Myocyte (in vitro differentiated cells): Measurements from ENCODE around the gene INPP5K. TPM values are rescaled to one million over a fixed set of nuclear protein-coding genes. Genes with fewer than 3 reads are reported as not detected.

ENCODE experiments used
- DNase-seq: peaks from one replicate; pipeline ENCODE4 v3.0.0-alpha.2; 2012; ENCODE audit warnings: low read depth
- total RNA-seq: library from RNA; depleted of rRNA; stranded (reverse); fragments of >200 nt; gene quantifications from 2 replicates; pipeline ENCODE4 v1.2.3, GENCODE V29; 2014

The INPP5K gene
- total RNA-seq, 1 donor from 2014 or later, result 47.2 TPM

DNA sequence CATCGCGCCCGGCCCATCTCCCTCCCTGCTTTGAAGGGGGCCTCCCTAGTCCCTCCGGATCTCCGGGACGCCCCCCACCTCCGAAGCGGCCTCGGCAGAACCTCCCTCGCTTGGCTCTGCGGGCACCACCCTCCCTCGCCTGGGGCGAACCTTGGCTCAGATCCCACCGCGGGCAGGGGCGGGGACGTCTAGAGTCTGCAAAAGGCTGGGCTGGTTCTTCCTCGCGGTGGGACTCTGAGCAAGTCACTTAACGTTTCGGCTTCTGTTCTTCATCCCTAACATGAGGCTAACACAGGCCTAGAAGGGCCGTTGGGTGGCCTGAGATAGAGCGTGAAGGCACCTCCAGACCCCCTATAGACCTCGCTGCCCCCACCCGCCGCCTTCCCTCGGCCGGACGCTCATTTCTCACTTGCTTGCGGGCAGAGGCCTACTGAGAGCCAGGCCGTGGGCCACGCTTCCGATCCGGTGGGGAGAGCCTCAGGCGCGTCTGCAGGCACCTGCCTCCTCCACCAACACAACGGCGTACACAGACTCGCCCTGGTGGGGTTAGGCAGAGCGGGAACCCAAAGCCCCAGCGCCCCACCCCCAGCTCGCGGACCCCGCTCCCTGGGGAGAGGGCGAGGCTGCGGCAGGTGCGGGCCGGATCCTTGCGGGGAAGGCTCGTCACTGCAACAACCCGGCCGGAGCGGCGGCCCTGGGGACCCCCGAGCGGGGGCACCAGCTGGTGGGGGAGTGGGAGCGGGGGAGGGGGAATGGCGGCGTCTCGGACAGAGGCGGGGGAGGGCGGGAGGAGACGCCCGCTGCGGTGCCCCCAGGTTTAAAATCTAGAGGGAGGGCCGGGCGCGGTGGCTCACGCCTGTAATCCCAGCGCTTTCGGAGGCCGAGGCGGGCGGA lies 29.4 kb downstream of the INPP5K start:
- peak; percentile 34 for DNase-seq

DNA sequence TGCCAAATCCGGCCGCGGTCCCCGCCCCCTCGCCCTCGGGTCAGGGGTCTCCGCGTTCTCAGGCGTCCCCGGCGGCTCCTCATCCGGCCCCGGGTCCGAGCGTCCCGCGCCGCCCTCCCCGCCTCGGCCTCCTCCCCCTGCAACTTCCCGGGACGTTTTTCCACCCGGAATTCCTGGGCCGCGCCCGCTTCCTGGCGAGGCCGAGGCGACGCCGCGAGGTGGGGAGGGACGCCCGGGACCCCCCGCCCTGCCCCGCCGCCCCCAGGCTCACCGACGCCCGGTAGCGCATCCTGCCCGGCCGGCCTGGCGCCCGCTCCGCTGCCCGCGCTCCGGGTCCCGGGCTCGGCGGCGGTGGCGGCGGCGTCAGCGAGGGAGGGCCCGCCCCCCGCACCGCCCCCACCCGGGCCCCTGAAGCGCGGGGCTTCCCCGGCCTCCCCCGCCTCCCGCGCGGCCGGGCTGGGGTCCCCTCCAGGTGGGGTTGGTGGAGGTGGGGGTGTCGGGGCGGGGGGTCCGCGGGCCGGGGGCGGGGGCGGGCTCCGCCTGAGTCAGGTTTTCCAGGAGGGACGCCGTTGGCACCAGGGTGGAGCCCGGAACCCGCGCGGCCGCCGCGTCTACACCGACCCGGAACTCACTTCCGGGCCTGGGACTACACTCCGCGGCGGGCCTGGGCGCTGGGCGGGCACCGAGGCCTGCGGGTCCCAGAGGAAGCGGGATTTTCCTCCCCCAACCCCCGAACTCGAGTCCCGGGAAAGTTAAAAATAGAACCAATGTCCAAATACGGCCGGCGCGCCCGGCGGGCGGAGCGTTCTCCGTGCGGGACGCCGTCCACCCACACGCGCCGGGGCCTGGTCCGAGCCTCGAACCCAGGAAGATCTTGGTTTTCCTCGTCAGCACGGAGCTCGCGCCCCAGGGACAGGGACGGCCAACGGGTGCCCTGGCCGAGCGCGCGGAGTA lies 30.7 kb downstream of the INPP5K start:
- DNase-seq, result peak; percentile 75

- DNase-seq, result peak; percentile 81
Observed at GRCh38 chr17:1484676-1485422, 31.6 kb downstream of the INPP5K start.

DNA sequence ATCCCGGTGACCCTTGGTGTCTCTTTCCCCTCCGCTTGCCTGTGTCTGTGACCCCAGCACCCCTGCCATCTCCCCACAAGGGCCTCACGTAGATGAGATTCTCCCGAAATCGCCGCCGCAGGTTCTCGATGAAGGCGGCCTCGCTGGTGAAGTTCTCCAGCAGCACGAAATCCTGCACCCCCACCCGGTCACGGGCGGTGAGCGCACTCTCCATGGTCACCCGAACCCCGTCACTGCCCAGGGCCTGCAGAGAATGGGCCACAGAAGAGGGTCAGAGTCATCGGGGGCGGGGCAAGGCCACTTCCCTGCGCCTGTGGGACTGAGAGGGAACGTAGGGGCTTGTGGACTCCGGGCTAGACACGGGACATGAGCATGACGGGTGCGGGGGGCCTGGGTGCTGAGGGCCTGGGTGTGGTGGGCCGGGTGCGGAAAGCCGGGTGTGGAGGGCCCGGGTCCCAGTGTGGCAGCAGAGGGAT lies 32.3 kb downstream of the INPP5K start:
- no peak for DNase-seq

DNA sequence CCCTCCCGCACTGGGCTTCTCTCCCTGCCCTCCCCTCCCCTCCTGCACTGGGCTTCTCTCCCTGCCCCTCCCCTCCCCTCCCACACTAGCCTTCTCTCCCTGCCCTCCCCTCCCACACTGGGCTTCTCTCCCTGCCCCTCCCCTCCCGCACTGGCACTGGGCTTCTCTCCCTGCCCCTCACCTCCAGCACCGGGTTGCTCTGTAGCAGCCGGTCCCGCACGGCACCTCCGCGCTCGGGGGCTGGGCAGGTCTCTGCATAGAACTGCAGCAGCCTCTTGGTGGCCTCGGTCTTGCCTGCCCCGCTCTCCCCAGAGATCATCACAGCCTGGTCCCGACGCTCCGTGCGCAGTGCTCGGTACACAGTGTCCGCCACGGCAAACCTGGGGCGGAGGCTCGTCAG lies 33.7 kb downstream of the INPP5K start:
- no peak for DNase-seq

DNA sequence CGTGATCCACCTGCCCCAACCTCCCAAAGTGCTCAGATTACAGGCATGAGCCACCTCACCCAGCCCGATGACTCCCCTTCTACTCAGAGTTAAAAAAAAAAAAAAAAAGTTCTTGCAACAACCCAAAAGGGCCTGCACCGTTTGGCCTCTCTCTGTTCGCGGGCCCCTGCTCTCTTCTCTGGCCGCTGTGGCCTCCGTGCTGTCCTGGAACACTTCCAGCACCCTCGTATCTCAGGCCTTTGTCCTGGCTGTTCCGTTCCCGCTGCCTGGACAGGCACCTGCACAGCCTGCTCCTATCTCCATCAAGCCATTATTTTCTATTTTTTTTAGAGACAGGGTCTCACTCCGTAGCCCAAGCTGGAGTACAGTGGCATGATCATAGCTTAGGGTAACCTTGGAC lies 34.7 kb downstream of the INPP5K start:
- no peak for DNase-seq

DNA sequence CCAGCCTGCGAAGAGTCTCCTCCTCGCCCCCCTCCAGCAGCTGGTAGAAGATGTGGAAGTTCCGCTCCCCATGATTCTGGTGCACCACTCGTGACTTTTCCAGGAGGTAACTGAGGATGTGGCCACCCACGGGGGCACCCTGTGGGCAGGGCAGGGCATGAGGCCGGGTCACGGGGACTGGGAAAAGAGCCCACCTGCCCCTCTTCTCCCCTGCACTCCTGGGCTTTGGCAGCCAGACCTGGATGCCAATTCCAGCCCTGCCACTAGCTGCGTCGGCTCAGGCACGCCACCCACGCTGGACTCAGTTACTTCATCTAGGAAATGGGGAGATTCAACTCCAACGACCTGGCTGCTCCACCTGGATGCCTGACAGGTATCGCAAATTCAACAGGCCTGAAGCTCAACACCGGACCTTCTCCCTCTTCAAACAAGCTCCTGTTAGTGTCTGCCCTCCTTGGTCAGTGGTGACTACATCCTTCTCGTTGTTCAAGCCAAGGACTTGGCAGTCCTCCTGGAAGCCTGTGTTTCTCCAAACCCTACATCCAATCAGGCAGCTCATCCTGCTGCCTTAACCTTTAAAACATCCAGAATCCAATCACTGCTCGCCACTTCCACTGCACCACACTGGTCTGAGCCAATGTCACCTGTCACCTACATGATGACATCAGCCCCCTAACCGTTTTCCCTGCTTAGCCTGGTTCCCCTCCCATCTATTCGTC lies 35.5 kb downstream of the INPP5K start:
- DNase-seq, result no peak

GRCh38 chr17:1478418-1478817 lies 38.0 kb downstream of the INPP5K start:
- DNase-seq, result no peak

GRCh38 chr17:1475321-1475854 lies 41.0 kb downstream of the INPP5K start:
- DNase-seq, result no peak

DNA sequence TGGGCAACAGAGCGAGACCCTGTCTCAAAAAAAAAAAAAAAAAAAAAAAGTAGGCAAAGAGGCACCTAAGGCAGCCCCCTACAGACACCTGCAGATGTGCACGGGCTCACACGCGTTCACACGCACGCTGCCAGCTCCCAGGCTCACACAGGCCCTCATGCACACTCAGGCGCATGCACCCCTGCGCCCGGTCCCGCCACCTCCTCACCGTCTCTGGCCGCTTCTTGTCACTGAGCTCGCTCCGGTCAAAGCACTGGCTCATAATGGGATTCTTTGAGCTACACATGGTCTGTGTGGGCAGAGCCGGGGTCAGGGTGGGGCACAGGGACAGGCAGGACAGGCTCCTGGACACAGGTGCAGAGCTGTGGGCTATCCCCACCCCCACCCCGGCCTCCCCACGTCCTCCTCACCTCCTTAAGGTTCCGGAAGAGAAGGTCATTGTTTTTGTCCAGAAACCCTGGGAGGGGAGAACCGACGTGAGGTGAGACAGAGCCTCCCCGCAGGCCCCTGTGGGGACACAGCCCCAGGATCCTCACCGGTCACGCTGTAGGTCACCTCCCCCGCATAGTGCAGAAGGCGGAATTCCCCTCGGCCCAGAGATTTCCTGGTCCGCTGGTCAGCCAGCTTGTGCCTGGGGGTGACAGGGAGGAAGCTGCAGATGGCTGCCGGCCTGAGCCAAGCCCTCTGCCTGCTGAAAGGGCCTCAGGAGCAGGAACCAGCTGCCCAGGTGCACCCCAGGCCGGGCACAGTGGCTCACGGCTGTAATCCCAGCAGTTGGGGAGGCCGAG lies 41.8 kb downstream of the INPP5K start:
- DNase-seq, result no peak

DNA sequence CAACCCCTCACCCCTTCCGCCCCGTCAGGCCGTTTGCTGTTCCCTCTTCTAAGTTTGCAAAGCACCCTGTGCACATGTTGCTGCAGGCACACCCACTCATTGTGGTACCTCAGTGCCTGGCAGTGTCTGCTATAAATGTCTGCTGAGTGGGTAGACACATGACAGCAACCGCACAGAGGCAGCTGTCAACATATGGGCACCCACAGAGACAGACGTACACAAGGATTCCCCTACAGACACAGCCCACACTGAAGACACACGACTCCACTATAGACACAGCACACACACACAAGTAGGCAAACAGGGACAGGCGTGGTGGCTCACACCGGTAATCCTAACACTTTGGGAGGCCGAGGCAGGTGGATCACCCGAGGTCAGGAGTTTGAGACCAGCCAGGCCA lies 42.6 kb downstream of the INPP5K start:
- peak; percentile 41 for DNase-seq

DNA sequence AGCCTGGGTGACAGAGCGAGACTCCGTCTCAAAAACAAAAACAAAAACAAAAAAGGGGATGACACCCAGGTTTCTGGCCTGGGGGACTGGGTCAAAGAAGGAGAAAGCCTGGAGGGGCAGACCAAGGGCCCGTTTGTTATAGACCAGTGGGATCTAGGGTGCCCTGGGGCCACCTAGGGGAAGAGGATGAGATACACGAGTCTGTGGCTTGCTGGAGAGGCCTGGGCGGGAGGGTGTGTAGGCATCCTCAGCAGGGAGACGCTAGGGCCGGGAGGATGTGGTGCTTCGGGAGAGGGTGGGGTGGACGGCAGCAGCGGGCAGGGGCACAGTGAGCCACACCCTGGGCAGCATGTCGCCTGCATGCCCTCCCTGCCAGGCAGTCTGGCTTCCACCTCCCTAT lies 43.2 kb downstream of the INPP5K start:
- no peak for DNase-seq

- no peak for DNase-seq
Observed at GRCh38 chr17:1471911-1472821, 44.2 kb downstream of the INPP5K start.

DNA sequence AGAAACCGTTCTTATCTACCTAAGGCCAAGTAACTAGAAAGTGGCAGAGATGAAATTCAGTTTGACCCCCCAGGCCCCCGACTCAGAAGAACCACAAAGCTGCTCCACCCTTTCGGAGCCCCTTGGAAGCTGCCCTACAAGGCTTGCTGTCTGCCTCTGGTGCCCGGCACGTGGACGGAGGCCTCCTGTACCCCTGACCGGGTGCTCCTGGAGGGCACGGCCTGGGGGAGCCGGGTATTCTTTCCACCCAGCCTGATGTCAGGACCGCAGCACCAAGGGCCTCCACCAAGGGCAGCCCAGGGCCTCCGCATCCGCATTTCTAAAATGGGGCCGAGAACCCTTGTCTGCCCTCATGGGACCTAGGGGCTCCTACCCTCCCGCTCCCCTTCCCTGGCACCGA lies 44.9 kb downstream of the INPP5K start:
- DNase-seq, result no peak

DNA sequence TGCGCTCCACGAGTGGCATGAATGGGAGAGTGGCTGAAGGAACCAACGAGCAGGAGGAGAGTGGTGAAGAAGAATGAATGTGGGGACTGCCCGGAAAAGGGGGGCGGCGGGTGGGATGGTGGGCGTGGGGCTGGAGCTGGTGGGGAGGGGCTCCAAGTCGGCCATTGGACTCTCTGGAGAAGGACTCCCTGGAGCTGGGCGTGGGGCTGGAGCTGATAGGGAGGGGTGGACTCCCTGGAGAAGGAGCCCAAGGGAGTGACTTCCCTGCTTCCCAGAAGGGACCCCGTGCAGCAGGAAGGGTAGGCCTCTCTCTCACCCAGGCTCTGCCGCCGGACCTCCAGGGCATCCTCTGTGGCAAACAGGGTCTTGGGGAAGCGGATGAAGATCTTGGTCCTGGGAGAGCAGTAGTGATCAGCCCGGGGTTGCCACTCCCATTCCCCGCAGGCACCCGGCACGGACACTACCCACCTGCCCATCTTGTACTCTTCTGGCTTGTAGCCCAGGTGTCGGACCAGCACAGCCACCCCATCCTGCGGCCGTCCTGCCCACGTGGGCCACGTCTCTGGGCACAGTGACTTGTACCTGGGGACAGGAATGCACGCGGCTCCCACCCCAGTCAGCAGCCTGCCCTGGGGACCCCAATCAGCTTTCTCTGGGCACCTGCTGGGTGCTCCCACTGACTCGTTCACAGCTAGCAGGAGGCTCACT lies 45.5 kb downstream of the INPP5K start:
- DNase-seq, result no peak

DNA sequence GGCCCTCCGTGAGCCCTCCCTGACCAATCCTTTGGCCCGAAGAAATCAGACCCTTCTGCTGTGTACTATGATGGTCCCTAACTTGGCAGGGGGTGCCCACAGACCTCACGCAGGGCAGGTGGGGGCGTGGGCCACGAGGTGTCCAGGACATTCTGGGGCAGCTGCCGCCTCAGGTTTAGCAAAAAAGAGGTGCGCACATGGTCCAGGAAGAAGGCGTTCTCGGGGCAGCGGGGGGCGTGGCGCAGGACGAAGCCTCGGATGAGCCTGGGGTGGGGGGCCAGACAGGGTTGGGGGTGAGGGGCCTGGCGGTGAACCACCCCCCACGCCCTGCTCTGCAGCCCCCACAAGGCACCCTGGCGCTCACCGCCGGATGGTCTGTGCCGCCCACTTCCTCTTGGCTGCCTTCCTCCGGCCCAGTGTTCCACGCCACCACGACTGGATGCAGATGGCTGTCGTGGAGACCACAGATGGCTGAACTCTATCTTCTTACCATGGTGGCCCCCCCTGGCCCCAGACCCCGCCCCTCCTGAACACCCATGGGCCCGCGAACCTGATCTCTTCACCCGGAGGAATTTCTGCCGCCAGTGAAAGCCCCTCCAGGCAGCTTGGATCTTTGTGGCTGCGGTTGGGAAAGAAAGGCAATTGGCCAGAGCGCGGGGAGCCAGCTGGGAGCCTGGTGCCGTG lies 46.2 kb downstream of the INPP5K start:
- DNase-seq, result no peak

- no peak for DNase-seq
Observed at GRCh38 chr17:1469231-1469852, 47.1 kb downstream of the INPP5K start.
